GM12892 (cell line): ENCODE data around the gene DNAH11.

Source experiments
- POLR2A ChIP-seq: IDR thresholded peaks from 2 replicates; pipeline ENCODE4 v1.6.1; 2011; ENCODE audit warnings: low read depth, low read length, control low read depth
- POLR2AphosphoS5 ChIP-seq: IDR thresholded peaks from 2 replicates; pipeline ENCODE4 v1.6.1; 2011; ENCODE audit warnings: low read depth, low read length, control low read depth

- no peak for TF ChIP-seq POLR2A
- no peak for TF ChIP-seq POLR2AphosphoS5
Observed at GRCh38 chr7:21605008-21605585, 62.3 kb downstream of the DNAH11 start.
